HG02840 (cell line): ENCODE results near the gene GJC1.

Source experiments
- ATAC-seq: cut with Tn5 transposase; IDR thresholded peaks from one replicate; pipeline ENCODE4 v1.9.1; 2021; ENCODE audit warnings: mild to moderate bottlenecking, moderate library complexity, moderate number of reproducible peaks; ENCODE audit not compliant: unreplicated experiment, low FRiP score

GJC1 gene

DNA sequence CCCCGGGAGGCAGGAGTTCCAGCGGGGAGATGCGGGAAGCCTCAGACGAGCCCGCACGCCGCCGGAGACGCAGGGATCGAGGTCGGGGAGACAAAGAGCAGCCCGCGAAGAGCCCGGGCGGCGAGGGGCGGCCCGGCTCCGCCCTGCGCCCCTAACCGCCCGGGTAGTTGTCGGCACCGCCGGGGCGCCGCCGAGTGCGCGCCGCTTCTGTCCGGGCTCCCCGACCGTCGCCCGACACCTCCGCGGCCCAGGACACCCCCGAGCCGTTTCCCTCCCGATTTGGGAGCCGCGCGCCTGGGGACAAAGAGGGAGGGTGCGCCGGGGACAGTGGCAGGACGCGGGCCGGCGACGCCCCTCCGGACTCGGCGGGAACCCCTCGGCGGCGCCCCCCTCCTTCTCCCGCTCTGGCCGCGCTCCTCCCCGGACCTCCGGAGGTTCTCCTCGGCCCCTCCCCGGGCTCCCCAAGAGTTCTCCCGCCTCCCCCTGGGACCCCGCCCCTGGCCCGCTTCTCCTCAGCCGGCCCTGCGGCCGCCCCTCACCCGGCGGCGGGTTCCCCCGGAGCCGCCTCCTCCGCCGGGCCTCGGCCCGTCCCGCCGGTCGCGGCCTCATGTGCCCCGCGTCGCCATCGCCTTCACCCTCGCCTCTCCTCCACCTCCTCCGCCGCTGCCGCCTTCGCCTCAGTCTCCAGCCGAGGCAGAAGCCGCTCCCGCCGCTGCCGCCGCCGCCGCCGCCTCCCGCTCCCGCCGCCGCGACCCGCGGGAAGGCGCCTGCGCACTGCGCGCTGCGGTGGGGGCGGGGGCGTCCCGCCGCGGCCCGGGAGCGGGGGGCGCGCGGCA is at the start of gene GJC1:
GJC1 (minus strand) TSS at position 765 of the 836 bp plus-strand sequence. CDS start 24,470 bp downstream, outside the sequence.
- ATAC-seq: no peak

DNA sequence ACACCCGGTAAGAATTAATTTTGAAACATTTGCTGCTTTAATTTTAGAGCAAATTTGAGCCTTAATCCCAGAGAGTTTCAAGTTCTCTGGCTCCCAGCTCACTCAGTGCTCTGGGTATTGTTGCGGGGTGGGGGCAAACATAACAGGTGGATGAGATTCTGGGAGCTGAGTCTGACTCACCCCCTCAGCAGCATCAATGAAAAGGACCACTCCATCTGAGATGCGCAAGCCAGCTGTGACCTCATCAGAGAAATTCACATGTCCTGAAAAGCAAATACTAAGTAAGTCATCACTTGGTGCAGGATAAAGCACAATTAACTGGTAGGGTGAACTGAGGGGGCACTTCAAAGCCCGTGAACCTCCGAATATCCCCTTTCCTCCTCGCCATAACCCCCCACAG is 49.3 kb upstream of the GJC1 start:
- ATAC-seq: no peak

DNA sequence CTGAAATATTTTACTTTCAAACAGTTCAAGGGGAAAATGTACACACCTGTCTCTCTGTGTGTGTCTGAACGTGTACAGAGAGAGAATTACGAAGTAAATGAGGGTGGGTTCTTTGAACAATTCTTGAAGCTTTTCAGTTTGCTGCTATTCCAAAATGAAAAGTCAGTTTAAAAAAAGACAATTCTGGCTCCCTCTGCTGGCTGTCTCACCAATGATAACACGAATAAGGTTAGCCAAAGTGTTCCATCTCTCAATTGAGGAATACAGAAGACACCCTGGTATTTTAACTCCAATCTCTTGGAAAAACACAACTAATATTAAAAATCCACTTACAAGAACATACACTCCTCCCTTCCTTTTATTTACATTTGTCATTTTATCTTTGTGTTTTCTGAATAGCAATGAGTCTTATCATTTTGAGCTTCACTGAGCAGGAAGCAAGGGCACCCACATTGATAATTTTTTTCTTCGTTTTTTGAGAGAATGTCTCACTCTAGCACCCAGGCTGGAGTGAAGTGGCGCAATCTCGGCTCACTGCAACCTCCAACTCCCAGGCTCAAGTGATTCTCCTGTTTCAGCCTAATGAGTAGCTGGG is 48.6 kb upstream of the GJC1 start:
- no peak for ATAC-seq

DNA sequence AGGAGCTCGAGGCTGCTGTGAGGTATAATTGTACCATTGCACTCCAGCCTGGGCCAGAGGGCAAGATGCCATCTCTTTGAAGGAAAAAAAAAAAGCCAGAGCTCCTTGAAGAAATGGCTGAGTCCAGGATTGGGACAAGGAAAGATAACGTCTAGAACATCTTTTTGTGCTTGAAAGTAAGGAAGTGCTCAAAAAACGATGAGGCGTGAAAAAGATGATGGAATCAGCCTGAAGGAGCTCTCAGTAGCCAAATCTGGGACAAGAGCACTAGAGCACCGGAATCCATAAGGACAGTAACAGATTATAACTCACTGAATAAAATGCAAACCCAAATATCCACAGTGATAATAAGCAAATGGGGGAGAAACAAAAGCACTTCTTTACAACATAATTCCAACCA is 47.0 kb upstream of the GJC1 start:
- ATAC-seq: no peak

DNA sequence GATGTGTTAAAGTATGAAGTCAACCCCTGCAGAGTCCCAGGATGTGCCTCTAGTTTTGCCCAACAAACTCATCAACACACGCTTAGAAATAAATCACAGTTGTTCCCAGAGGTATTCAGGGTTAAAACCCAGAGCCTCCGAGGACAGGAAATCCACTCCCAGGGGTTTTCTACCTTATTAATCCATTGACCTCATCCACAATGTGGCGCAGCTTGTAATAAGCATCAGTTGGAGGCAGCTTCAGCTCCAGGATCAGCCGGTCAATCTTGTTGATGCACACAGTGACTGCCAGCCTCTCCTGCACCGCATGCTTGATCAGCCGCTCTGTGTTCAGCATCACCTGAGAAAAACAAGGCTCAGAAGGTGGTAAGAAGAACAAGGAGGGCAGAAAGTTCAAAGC is 45.7 kb upstream of the GJC1 start:
- no peak for ATAC-seq

DNA sequence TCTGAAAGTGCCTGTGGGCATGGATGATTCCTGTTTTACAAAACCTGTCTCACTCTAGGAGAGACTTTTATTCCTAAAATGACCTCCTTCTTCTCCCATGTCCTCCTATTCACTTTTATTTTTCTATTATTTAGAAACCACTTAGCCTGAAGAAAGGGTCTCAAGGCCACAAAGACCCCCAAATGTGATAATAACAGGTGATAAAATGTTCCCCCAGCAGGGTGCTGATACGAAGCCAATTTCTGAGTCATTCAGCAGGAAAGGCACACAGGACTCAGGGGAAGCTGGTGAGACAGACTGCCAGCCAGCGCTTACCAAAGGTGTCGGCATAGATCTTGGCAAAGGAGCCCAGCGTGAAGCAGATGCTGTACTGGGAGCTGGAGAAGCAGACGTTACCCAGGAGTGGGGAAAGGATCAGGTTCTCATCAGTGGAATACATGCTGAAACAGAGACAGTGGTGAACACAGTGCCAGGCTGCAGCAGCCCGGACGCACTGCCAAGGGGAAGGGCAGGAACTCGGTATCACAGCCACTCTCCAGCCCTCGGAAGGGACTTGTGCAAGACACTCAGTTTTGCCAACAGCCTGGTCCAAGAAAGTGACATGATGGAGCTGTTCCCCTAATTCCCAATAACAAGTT is 42.2 kb upstream of the GJC1 start:
- ATAC-seq: no peak

DNA sequence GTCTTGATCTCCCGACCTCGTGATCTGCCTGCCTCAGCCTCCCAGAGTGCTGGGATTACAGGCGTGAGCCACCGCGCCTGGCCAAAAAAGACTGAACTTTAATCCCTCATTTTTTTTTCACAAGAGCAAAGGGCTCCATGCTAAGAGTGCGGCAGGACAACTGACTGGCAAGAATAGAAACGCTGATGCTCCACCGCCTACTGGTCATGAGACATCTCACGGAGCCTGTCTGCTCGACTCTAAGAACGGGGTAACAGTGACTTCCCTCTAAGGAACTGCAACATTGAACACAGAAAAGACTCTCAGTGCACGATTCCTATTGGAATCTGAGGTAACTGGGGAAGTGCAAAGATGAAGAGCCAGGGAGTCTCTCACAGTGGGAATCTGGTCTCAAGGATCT is 41.5 kb upstream of the GJC1 start:
- ATAC-seq: no peak

DNA sequence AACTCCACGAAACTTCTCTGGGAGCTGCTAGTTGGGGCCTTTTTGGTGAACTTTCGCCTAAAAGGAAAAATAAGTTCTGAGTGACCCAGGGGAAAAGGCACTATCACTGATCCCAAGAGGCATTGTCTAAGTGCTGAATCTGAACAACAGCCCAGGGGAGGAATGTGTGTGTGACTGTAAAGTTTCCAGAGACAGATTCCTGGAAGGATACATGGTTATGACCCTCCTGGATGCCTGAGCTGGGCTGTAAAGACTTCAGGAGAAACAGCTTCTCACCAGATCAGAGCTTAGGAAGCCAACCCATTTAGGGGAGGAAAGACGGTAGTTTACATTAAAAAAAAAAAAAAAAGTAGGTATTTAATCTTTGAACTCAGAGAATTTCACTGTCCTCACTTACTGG is 37.8 kb upstream of the GJC1 start:
- no peak for ATAC-seq

DNA sequence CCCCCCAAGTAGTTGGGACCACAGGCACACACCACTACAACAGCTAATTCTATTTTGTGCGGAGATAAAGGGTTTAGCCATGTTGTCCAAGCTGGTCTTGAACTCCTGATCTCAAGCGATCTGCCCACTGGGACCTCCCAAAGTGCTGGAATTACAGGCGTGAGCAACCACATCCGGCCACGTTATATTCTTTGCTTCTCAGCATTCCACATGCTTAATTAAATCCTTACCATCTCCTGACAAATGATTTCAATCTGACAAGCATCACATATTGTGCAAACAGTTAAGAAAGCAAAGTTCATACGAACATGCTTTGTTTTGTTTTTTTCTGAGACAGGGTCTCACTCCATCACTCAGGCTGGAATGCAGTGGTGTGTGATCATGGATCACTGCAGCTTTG is 35.8 kb upstream of the GJC1 start:
- ATAC-seq: no peak

DNA sequence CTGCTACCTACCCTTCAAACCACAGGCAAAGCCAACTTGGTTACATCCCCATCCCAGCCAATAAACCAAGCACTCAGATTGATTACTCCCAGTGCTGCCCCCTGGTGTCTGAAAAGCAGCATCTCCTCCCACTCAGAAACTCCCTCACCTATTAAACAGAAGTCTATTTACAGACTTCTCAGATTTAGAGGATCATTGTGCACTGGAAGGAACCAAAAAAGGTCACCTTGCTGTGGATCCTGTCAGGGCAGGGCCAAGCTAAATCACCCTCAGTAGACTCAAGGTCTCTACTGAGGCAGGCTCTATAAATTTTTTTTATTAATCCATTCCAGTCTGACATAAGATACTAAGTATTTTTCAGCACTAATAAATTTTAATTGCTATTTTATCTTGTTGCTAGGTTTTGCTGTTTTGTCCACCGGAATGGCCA is 35.2 kb upstream of the GJC1 start:
- ATAC-seq: no peak

DNA sequence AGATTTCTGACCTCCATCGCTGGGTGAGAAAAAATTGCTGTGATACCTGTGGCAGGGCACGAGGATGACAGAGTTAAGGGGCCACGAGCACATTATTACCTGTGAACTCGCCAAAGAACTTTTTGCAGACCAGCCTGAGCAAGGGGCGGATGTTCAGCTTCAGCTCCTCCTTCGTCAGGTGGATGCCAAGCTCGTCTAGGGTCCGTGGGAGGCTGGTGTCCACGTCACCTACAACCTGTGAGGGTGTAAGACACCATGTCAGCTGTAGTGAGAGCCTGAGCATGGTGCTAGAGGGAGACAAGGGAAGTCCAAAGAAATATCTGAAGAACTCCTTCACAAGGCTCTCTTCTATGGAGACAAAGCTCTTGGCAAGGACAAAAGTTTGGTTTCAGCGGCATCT is 34.7 kb upstream of the GJC1 start:
- no peak for ATAC-seq

DNA sequence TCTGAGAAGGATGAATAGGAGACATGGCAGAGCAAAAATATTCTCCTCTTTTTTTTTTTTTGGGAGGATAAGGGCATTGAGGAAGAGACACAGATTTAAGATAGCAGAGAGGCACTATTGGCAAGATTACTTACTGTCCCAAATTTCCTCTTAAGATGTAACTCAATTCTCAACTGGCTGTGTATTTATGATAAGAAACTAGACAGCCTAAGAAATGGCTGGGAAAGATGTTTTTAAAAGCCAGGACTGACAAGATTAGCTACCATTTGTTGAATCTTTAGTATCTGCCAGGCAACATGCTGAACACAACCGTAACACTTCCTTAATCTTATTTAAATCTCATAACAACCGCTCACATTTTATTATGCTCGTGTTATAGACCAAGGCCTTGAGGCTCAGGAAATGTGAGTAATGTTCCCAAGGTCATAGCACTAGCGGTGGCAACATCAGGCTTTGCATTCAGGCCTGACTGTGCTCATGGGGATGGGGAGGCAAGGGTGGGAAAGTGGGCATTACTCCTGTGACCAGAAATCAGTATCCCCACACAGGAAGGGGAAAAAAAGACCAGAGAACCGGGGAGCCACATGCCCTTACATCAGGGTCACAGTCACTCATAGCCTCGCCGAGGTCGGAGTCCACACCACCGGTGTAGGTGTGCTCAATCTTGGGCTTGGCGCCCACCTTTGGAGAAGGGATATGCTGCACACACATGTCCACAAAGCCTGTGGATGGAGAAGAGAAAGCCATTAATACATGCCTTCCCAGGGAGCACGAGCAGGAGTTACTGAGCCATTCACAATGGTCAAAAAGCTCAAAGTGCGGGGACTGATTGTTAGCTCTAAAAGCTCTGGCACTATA is 33.2 kb upstream of the GJC1 start:
- ATAC-seq: no peak

DNA sequence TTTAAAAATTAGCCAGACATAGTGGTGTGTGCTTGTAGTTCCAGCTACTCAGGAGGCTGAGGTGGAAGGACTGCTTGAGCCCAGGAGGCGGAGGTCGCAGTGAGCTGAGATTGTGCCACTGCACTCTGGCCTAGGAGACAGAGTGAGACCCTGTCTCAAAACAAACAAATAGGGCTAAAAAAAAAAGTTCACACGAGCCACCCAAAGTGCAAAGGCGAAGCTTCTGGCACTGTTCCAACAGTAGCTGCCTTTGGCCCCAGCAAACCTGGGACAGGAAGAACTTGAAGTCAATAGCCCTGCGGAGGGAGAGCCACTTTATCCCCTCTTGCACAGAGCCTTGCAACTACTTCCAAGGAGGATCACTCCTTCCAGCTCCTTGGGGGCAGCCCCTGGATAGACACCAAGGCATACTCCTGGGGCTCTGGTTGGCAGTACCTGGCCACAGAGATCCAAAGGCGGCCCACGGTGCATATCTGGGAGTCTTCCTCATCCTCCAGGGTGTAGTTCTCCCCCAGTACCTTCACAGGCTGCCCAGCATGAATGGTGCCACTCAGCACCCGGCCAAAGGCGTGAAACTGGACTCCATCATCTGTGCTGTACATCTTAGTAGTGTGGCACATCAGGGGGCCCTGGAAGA is 32.3 kb upstream of the GJC1 start:
- no peak for ATAC-seq

DNA sequence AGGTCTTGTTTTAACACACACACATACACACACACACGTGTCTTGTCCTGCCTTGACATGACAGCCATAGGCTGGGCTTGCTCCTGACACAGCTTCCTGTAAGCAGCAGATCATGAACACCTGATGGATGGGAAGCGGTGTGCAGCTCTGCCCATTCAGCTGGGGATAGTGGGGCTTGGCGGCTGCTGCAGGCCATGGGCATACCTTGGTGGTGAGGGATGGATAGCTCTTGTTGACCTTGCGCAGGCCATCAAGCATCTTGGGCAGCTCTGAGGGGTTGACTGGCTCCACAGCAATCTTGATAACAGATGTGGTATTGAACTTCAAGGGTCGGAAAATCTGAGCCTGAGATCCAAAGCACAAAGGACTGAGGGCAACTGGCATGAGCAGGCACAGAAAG is 29.6 kb upstream of the GJC1 start:
- no peak for ATAC-seq

DNA sequence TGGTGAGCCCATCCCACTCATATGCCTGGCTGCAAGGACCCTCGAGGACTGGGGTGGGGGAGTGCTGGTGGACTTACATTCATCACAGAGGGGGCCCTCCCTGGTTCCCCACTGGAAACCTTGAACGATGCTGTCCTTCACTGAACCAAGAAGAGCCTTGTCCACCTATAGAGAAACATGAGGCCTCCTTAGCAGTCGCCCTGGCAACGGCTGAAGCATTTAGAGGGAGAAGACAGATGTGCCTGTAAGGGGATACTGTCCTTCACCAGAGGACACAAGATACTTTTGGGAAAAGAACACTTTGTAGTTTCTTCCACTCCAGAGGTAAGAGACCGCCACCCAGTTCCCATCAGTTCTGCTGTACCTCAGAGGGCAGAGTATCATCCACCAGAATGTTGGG is 24.1 kb upstream of the GJC1 start:
- no peak for ATAC-seq

DNA sequence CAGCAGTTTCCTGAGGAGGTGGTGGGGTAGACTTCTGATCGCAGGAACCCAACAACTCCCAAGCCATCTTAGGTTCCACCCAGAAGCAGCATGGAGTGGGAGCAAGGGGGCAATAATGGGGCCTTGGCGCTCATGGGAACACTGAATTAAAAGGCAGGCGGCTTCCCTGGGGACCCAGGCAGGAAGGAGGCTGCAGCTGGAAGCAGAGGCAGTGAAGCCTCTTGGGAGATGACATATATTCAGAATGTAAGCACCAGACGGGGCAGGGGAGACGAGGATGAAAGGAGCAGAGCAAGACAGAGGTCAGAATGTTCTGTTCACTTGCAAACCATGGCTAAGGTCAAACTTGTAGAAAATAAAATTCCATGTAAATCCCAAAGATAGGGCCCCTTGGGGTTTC is 20.5 kb upstream of the GJC1 start:
- no peak for ATAC-seq

DNA sequence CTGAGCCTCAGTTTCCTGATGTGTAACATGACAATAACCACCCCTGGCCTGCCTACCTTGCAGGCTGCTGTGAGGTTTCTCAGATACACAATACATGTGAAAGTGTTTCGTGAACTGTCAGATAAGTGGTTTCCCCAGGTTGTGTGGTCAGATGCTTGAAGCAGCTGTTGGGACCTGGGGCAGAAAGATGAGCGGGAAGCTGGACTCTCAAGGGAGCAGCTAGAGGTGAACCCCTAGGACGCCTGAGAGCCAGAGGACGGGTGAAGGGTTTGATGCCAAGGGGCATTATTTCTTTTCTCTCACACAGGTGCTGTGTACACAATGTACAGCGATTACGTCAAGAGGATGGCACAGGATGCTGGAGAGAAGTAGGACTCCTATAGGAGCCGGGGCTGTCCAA is 19.9 kb upstream of the GJC1 start:
- no peak for ATAC-seq

DNA sequence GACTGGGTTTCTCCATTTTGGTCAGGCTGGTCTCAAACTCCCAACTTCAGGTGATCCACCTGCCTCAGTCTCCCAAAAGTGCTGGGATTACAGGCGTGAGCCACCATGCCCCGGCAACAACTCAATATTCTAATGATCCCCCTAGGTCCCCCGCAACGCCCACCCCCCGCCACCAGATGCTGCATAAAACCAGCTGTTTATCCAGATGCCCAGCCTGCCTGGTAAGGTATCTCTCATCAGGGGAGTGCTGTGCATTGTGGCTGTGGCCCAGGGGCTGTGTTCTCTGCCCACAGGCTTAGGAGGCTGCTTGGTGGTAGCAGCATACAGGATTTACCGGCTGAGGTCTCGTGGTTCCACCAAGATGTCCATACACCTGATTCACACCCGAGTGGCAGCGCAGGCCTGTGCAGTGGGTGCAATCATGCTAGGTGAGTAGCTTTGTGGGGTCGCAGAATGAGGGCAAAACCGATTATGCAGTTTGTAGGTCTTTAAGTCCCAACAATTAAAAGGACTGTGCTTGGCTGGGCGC is 18.9 kb upstream of the GJC1 start:
- ATAC-seq: no peak

DNA sequence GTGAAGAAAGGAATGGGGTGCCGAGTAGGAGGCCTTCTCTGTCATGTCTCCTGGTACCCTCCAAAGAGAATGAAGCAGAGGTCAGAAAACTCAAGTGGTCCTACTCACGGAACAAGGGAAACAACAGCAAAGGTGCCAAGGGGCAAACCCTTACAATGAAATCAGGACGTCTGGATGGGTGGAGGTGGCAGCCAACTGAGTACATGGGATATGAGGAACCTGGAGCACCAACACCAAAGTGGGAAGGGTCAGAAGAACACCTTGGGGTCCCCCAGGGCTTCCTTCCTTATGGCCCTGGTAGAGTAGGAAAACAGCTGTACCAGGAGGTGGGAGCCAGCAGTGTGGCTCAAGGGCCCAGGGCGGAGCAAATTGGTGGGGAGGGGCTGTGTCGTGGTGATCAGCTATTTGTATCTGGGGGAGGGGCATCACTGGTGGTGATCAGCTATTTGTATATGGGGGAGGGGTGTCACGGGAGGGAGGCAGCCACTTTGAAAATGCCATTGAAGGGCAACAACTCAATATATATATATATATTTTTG is 18.2 kb upstream of the GJC1 start:
- no peak for ATAC-seq

DNA sequence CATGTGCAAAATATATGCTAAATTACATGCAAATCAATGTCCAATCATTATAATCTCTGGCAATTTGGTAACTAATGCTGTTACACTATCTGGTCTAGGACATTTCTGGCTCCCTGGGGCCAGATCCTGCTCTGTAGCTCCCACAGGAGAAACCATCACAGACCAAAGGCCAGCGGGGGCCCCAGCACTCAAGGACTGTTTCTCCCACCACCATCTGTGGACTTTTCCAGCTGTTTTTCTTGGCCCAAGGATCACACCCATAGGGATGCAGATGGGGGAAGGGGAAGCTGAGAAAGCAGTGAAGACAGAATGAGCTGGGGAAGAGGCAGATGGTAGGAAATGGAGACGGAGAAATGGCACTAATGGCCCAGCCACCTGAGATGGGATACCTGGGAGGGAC is 17.5 kb upstream of the GJC1 start, which contains the start of gene HIGD1B:
HIGD1B (plus strand) TSS at position 298 of the 400 bp plus-strand sequence. CDS start 270 bp downstream, outside the sequence.
- no peak for ATAC-seq
